ENCODE data around the gene ZSWIM5.
"Not testable (repeated sequence)": the region's sequence is repeated elsewhere in the genome, so short reads cannot be mapped to it uniquely, and the experiment has no call there.

ZSWIM5 gene

GRCh38 chr1:45205910-45206721 is at the start of gene ZSWIM5:
Gene ZSWIM5 (minus strand): TSS chr1:45206605. CDS start chr1:45206350, 255 bp downstream.
- peak; percentile 9 to 49 for DNase-seq (ENCODE audit: extremely low read depth in 1 of 2, low read depth in 1 of 2)

DNA sequence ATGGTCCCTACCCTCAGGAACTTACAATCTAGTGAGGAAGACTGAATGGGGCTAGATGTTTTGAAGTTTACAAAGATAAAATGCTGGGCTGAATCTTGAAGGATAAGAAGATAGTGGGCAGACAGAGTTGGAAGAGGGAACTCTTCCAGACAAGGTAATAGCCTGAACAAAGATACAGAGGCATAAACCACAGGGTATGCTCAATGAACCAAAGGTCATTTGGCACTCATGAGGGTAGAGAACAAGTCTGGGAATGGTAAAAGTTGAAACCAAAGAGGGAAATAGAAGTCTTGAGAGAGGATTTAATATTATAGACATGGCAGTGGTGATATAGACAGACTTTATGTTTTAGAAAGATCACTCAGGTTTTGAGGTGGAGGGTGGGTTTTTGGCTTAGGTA is 48.1 kb upstream of the ZSWIM5 start:
- DNase-seq (ENCODE audit: extremely low read depth in 1 of 2, low read depth in 1 of 2), result no peak

DNA sequence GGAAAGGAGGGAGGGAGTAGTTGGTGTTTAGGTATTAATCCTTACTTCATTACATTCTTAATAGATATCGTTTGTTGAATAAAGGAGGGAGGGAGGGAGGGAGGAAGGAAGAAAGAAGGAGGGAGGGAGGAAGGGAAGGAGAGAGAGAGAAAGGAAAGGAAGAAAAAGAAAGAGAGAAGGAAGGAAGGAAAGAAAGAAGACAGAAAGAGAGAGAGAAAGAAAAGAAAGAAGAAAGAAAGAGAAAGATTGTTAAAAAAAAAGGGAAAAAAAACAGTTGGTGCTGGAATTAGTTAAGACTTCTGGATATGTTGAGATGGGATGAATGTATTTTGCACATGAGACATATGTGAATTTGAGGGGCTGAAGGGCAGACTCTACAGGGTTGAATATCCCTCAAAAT is 44.1 kb upstream of the ZSWIM5 start:
- no peak for DNase-seq (ENCODE audit: extremely low read depth in 1 of 2, low read depth in 1 of 2)

DNA sequence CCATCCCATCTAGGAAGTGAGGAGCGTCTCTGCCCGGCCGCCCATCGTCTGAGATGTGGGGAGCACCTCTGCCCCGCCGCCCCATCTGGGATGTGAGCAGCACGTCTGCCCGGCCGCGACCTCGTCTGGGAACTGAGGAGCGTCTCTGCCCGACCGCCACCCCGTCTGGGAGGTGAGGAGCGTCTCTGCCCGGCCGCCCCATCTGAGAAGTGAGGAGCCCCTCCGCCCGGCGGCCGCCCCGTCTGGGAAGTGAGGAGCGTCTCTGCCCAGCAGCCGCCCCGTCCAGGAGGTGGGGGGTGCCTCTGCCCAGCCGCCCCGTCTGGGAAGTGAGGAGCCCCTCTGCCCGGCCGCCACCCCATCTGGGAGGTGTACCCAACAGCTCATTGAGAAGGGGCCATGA is 41.6 kb upstream of the ZSWIM5 start:
- not testable (repeated sequence) for DNase-seq (ENCODE audit: extremely low read depth in 1 of 2, low read depth in 1 of 2)

- DNase-seq (ENCODE audit: extremely low read depth in 1 of 2, low read depth in 1 of 2), result no peak
Observed at GRCh38 chr1:45246760-45247159, 40.4 kb upstream of the ZSWIM5 start.

- DNase-seq (ENCODE audit: extremely low read depth in 1 of 2, low read depth in 1 of 2), result not testable (repeated sequence)
Observed at GRCh38 chr1:45246359-45246758, 40.0 kb upstream of the ZSWIM5 start.

GRCh38 chr1:45244660-45245059 is 38.3 kb upstream of the ZSWIM5 start:
- no peak for DNase-seq (ENCODE audit: extremely low read depth in 1 of 2, low read depth in 1 of 2)

DNA sequence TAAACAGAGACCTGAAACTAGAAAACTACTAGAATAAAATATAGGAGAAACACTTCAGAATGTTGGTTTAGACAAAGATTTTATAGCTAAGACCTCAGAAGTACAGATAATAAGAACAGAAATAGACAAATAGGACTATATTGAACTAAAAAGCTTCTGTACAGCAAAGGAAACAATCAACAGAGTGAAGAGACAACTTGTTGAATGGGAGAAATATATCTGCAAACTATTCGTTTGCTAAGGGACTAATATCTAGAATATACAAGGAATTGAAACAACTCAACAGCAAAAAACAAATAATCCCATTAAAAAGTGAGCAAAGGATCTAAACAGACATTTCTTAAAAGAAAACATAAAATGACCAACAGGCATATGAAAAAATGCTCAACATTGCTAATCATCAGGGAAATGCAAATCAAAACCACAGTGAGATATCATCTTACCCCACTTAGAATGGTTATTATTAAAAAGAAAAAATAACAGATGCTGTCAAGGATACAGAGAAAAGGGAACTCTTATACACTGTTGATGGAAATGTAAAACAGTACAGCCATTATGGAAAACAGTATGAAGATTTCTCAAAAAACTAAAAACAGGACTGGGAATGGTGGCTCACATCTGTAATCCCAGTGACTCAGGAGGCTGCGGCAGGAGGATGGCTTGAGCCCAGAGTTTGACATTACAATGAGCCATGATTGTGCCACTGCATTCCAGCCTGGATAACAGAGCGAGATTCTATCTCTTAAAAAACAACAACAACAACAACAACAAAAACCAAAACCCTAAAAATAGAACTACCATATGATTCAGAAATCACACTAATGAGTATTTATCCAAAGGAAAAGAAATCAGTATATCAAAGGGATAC is 37.3 kb upstream of the ZSWIM5 start:
- DNase-seq (ENCODE audit: extremely low read depth in 1 of 2, low read depth in 1 of 2), result no peak

DNA sequence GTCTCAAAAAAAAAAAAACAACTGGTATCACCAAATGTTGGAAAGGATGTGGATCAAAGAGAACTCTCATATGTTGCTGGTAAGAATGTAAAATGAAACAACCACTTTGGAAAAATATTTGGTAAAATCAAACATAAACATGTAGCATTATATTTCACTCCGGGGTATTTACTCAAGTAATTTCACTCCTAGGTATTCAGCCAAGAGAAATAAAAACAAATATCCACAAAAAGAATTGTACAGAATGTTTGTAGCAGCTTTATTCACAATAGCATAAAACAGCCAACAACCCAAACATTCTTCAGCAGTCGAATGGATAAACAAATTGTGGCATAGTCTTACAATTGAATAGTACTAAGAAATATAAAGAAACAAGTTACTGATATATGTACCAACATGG is 32.4 kb upstream of the ZSWIM5 start:
- no peak for DNase-seq (ENCODE audit: extremely low read depth in 1 of 2, low read depth in 1 of 2)

- DNase-seq (ENCODE audit: extremely low read depth in 1 of 2, low read depth in 1 of 2), result no peak
Observed at GRCh38 chr1:45236136-45236535, 29.7 kb upstream of the ZSWIM5 start.

DNA sequence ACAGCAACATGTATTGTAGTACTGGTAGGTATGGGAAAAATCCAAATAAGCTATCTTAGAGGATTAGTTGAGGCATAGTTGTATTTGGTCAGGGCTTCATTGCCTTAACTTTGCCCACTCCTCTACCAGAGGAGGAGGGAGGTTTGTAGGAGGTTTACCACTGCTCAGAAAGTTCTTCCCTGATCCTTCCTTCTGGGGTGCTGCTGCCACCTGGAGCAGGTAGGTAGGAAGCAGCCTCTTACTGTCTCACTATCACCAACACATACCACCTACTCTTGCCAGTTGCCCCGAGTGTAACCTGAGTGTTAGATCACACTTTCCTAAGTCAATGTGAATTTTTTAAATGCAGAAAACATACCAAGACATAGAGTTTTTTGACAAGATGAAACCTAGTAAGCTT is 24.1 kb upstream of the ZSWIM5 start:
- DNase-seq (ENCODE audit: extremely low read depth in 1 of 2, low read depth in 1 of 2), result no peak

GRCh38 chr1:45225598-45225997 is 19.2 kb upstream of the ZSWIM5 start:
- no peak for DNase-seq (ENCODE audit: extremely low read depth in 1 of 2, low read depth in 1 of 2)

- not testable (repeated sequence) for DNase-seq (ENCODE audit: extremely low read depth in 1 of 2, low read depth in 1 of 2)
Observed at GRCh38 chr1:45223710-45224109, 17.3 kb upstream of the ZSWIM5 start.

- no peak for DNase-seq (ENCODE audit: extremely low read depth in 1 of 2, low read depth in 1 of 2)
Observed at GRCh38 chr1:45221716-45222115, 15.3 kb upstream of the ZSWIM5 start.

DNA sequence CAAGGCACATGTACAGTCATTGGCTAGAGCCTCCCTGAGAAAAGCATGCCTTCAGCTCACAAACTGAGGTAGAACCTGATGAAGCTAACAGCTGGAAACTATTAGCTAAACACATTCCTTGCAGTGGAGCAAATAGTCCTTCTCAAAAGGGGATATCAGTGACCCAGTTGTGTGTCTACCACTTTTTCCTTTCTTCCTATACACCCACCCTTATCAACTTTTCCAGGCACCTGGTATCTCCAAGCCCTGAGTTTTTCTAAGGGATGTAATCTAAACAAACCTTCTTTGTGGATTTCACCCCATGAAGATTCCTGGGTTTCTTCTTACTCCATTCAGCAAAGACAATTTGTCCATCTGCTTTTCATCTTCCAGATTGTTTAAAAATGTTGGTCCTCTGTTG is 10.5 kb upstream of the ZSWIM5 start:
- no peak for DNase-seq (ENCODE audit: extremely low read depth in 1 of 2, low read depth in 1 of 2)

DNA sequence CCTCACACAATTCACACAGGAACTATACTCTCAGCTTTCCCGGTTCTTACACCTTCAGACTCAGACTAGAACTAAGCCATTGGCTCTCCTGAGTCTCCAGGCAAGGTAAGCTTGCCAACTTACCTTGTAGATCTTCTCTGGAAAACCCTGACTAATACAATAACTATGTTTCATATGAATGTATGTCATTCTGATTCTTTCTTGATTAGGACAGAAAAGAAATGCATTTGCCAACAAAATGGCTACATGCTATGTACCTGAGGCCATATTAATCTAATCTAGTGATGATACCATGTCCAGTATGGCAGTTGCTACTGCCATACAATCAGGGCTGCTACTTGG is 9.8 kb upstream of the ZSWIM5 start:
- DNase-seq (ENCODE audit: extremely low read depth in 1 of 2, low read depth in 1 of 2), result no peak

GRCh38 chr1:45215485-45216199 is 9.2 kb upstream of the ZSWIM5 start:
- DNase-seq (ENCODE audit: extremely low read depth in 1 of 2, low read depth in 1 of 2), result no peak

- DNase-seq (ENCODE audit: extremely low read depth in 1 of 2, low read depth in 1 of 2), result no peak
Observed at GRCh38 chr1:45213892-45214291, 7.5 kb upstream of the ZSWIM5 start.

GRCh38 chr1:45211076-45211475 is 4.7 kb upstream of the ZSWIM5 start:
- DNase-seq (ENCODE audit: extremely low read depth in 1 of 2, low read depth in 1 of 2), result no peak

DNA sequence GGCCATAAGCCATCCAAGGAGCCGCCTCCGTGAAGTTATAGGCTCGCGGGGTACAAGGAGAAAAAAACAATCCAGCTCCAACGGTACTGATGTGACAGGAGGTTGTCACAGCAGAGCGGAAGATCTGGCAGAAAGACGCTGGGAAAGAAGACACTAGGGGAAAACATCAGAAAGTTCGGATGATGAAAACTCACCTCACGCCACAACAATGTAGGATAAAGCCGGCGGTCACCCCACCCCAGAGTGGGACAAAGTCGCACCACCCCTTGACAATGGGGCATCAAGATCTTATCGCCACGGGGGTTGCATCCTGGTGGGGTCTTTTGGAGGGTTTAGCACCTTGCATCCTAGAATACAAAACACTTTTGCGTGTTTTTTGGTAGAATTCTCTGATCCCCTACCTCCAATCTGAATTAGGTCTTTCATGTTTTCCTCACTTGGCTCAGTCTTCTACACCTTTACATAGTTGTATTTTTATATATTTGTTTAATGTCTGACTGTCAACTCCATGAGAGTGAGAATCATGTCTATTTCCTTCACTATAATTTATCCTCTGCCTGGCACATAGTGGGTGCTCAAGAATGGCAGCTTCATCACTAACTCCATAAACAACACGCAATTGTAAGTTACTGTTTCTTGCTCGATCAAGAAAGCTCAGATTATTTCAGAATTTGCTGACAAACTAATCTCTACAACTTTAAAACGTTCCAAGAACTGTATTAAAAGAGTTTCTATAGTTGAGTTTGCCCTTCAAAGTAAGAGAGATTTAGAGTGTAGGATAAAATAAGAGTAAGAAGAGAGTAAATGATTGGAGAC is 611 bp upstream of the ZSWIM5 start:
- no peak for DNase-seq (ENCODE audit: extremely low read depth in 1 of 2, low read depth in 1 of 2)
